GM12878 (cell line): ENCODE measurements around the gene SPATA22. TPM values are rescaled to one million over a fixed set of nuclear protein-coding genes. Genes with fewer than 3 reads are reported as not detected.
A peak's percentile ranks its signal among the peaks of the same experiment; 100 is the strongest.

Source experiments
- ATAC-seq: fragments of 200-7000 bp; cut with Tn5 transposase; 3 replicates; pipeline ENCODE4 v1.9.1; 2020; ENCODE audit warnings: mild to moderate bottlenecking, moderate library complexity
- BruUV-seq: library from RNA; stranded (reverse); fragments of 400-500 nt; replicated peaks from 2 replicates; lab custom pipeline; 2021; lab: Mats Ljungman, UMichigan
- CTCF ChIA-PET: fragments of 300-600 bp; sonication (Branson Sonifier 250); formaldehyde crosslinking; extraction: SDS; loops from one replicate; lab custom pipeline; 2021; ENCODE audit warnings: inconsistent platforms; lab: Yijun Ruan, JAX
- POLR2A ChIA-PET: fragments of 350-600 bp; formaldehyde crosslinking; extraction: SDS; loops from one replicate; lab custom pipeline; 2021; ENCODE audit warnings: inconsistent platforms; lab: Charles Lee
- RAD21 ChIA-PET: fragments of 300-600 bp; sonication (Branson Sonifier 250); formaldehyde crosslinking; loops from one replicate; lab custom pipeline; 2023; ENCODE audit warnings: antibody characterized with exemption; ENCODE audit not compliant: unreplicated experiment; lab: Charles Lee
- SMC1A ChIA-PET: fragments of 300-600 bp; sonication (Branson Sonifier 250); formaldehyde crosslinking; loops from one replicate; lab custom pipeline; 2023; ENCODE audit not compliant: unreplicated experiment, uncharacterized antibody; lab: Charles Lee
- DNase-seq: peaks from one replicate; pipeline ENCODE4 v3.0.0-alpha.2; 2011; ENCODE audit warnings: low read depth, low spot score
- FAIRE-seq: peaks from 3 replicates; lab custom pipeline; 2011; peaks lifted over from hg19 to GRCh38; lab: Jason Lieb, UNC
- H2AFZ ChIP-seq: 2 replicates; pipeline ENCODE4 v1.6.0; 2011; ENCODE audit warnings: low read depth, low read length, control low read depth; ENCODE audit not compliant: control insufficient read depth
- H3K27ac ChIP-seq: 2 replicates; pipeline ENCODE4 v1.5.1; 2011; ENCODE audit warnings: control low read depth; ENCODE audit not compliant: control insufficient read depth, insufficient read depth
- H3K27me3 ChIP-seq, 2 experiments: replicated peaks in 1 of 2; 2 replicates each; pipeline versions ENCODE4 v1.6.0 to v1.6.1; 2011; ENCODE audit warnings: low read length in 1 of 2; ENCODE audit not compliant: control insufficient read depth in 2 of 2, insufficient read depth in 2 of 2
- H3K36me3 ChIP-seq, 2 experiments: 2 replicates each; pipeline ENCODE4 v1.5.1; 2011; ENCODE audit warnings: low read length in 1 of 2; ENCODE audit not compliant: control insufficient read depth in 2 of 2, insufficient read depth in 2 of 2
- H3K4me1 ChIP-seq: 2 replicates; pipeline ENCODE4 v1.6.1; 2011; ENCODE audit warnings: mild to moderate bottlenecking, low read length, moderate library complexity, mixed read lengths; ENCODE audit not compliant: control insufficient read depth, insufficient read depth
- H3K4me2 ChIP-seq: 2 replicates; pipeline ENCODE4 v1.6.0; 2011; ENCODE audit warnings: control low read depth; ENCODE audit not compliant: control insufficient read depth, insufficient read depth
- H3K4me3 ChIP-seq: fragments of 200-600 bp; sonication (generic); 2 replicates; pipeline ENCODE4 v1.5.1; 2016
- H3K79me2 ChIP-seq: 2 replicates; pipeline ENCODE4 v1.6.0; 2011; ENCODE audit warnings: low read length; ENCODE audit not compliant: control insufficient read depth, insufficient read depth
- H3K9ac ChIP-seq: 2 replicates; pipeline ENCODE4 v1.8.0; 2011; ENCODE audit warnings: low read length, control low read depth, mixed read lengths; ENCODE audit not compliant: control insufficient read depth, insufficient read depth
- H3K9me3 ChIP-seq: replicated peaks from 3 replicates; pipeline ENCODE4 v1.5.1; 2011; ENCODE audit warnings: mild to moderate bottlenecking, low read length; ENCODE audit not compliant: control insufficient read depth, insufficient read depth
- H4K20me1 ChIP-seq: 2 replicates; pipeline ENCODE4 v1.6.0; 2011; ENCODE audit not compliant: control insufficient read depth, insufficient read depth
- BRCA1 ChIP-seq: IDR thresholded peaks from 2 replicates; pipeline ENCODE4 v1.6.1; 2011; ENCODE audit warnings: low read depth, low read length, improper control_type of control experiment
- CREM ChIP-seq: IDR thresholded peaks from 2 replicates; pipeline ENCODE4 v1.6.1; 2014; ENCODE audit warnings: antibody characterized with exemption, low read depth
- DPF2 ChIP-seq: fragments of 450-650 bp; IDR thresholded peaks from 2 replicates; pipeline ENCODE4 v1.6.1; 2017; ENCODE audit warnings: mild to moderate bottlenecking
- HCFC1 ChIP-seq: fragments of 150-350 bp; IDR thresholded peaks from 2 replicates; pipeline ENCODE4 v1.6.1; 2014; ENCODE audit warnings: low read length
- MTA2 ChIP-seq: fragments of 450-650 bp; IDR thresholded peaks from 2 replicates; pipeline ENCODE4 v1.6.1; 2016; ENCODE audit warnings: low read depth, mild to moderate bottlenecking, moderate library complexity
- NBN ChIP-seq: fragments of 450-650 bp; IDR thresholded peaks from 2 replicates; pipeline ENCODE4 v1.6.1; 2016
- SIN3A ChIP-seq: IDR thresholded peaks from 2 replicates; pipeline ENCODE4 v1.6.1; 2012; ENCODE audit warnings: low read depth, low read length, improper control_type of control experiment
- TBL1XR1 ChIP-seq: IDR thresholded peaks from 2 replicates; pipeline ENCODE4 v1.6.1; 2012; ENCODE audit warnings: low read depth, low read length, improper control_type of control experiment
- TCF12 ChIP-seq: IDR thresholded peaks from 2 replicates; pipeline ENCODE4 v1.6.1; 2011; ENCODE audit warnings: low read depth, mild to moderate bottlenecking, low read length
- TCF7 ChIP-seq: IDR thresholded peaks from 2 replicates; pipeline ENCODE4 v1.6.1; 2014; ENCODE audit warnings: antibody characterized with exemption, borderline replicate concordance
- YBX1 ChIP-seq: fragments of 450-650 bp; IDR thresholded peaks from 2 replicates; pipeline ENCODE4 v1.6.1; 2016; ENCODE audit warnings: antibody characterized with exemption
- YY1 ChIP-seq: IDR thresholded peaks from 2 replicates; pipeline ENCODE4 v1.6.1; 2011; ENCODE audit warnings: low read depth, mild to moderate bottlenecking, low read length
- WGBS: methylation state at CpG from one replicate; pipeline ENCODE4 v1.1.6; 2016; ENCODE audit warnings: low lambda C conversion rate; ENCODE audit not compliant: insufficient replicate concordance, insufficient coverage; ENCODE audit errors: missing lambda C conversion rate; 5-methylcytosine and 5-hydroxymethylcytosine counted together
- in situ Hi-C: fragments of 300-500 bp; cut with MboI; formaldehyde crosslinking; loops from 9 replicates; pipeline ENCODE4 v1.14.3; 2018; ENCODE audit warnings: mixed read lengths
- intact Hi-C: fragments of 100-400 bp; cut with micrococcal nuclease; formaldehyde crosslinking; loops from one replicate; pipeline ENCODE4 v1.14.2; 2022; ENCODE audit not compliant: unreplicated experiment
- polyA plus RNA-seq, 11 experiments: library from polyadenylated mRNA; depleted of rRNA in 4 of 11; unstranded in 6 of 11; stranded (reverse) in 5 of 11; fragments of >200 nt; fragmentation: Nextera tagmentation in 4 of 11; fragmentation: Illumina TruSeq in 1 of 11; extraction: Ambion mirVana in 4 of 11; extraction: Trizol in 1 of 11; gene quantifications; 1 replicate in 1 of 11; 2 replicates in 10 of 11; pipeline versions ENCODE4 v1.2.1 to v1.2.3, GENCODE V29; 2011 to 2016; ENCODE audit warnings: inconsistent platforms in 2 of 11, missing spikeins in 2 of 11, low read depth in 1 of 11
- total RNA-seq, 4 experiments: library from RNA; depleted of rRNA in 3 of 4; stranded (reverse); fragments of >200 nt in 3 of 4; fragmentation: Illumina TruSeq in 1 of 4; extraction: Trizol in 1 of 4; gene quantifications; 2 replicates each; pipeline versions ENCODE4 v1.2.1 to v1.2.3, GENCODE V29; 2013 to 2021
- TF ChIP-seq, protein P1 (sequence below): IDR thresholded peaks from 2 replicates; pipeline ENCODE4 v1.6.1; 2011; ENCODE audit warnings: borderline replicate concordance, low read depth, mild to moderate bottlenecking, moderate library complexity, low read length; ENCODE audit not compliant: insufficient read depth, poor library complexity, severe bottlenecking
- TF ChIP-seq, protein P2 (sequence below): fragments of 450-650 bp; formaldehyde crosslinking; IDR thresholded peaks from 2 replicates; pipeline ENCODE4 v1.4.0; 2022; ENCODE audit warnings: mild to moderate bottlenecking, moderate library complexity
- TF ChIP-seq, protein P3 (sequence below): IDR thresholded peaks from 2 replicates; pipeline ENCODE4 v1.6.1; 2011; ENCODE audit warnings: borderline replicate concordance, low read depth, mild to moderate bottlenecking, moderate library complexity, mixed read lengths, low read length; ENCODE audit not compliant: insufficient read depth; ENCODE audit errors: extremely low read length

SPATA22 gene
- total and polyA plus RNA-seq, 10 of the 15 experiments (the other 5 are each of a cell fraction or from before 2014, with no cell fraction given), result not detected

DNA sequence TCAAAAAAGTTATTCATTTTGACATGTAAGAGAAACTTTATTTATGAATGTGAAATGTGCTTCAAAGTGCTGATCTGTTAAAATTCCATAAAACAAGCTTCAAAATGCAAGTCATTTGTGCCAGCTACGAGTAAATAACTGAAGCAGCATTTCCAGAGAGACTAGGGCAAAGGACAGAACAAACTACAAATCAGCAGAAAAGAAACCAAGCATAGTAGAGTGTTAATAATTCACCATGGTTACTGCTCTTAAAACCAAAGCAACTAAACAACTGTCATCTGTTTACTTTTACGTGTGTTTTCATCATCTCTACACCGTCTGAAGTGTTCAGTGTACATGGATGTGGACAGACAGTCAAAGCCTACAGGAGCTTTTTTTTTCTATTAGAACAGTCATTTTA lies 2.6 kb upstream of the SPATA22 start:
- no peak overlapping the region for H3K9ac ChIP-seq
- no peak for FAIRE-seq

More for the DNA sequence above, 2.6 kb upstream of the SPATA22 start:
- ChIA-PET SMC1A (no interaction called here), POLR2A (no interaction called here), CTCF (no interaction called here), RAD21 (no interaction called here)
- in situ Hi-C loops (no loop called here), intact Hi-C loops (no loop called here)
- Histone ChIP-seq H3K36me3 (no peaks in the 10 kb centered on the region), H3K4me3 (no peak overlapping the region), H3K79me2 (no peaks in the 10 kb centered on the region), H3K4me1 (no peaks in the 10 kb centered on the region), H3K27ac (no peak overlapping the region), H2AFZ (no peak overlapping the region), H3K4me2 (no peak overlapping the region), H3K27me3 (no peaks in the 10 kb centered on the region), H3K9me3 (no peaks in the 10 kb centered on the region), H4K20me1 (no peaks in the 10 kb centered on the region)
- DNase-seq, result no peak
- TF ChIP-seq NBN (no peak), SIN3A (no peak), BRCA1 (no peak), MTA2 (no peak), YBX1 (no peak), TCF12 (no peak), HCFC1 (no peak), CREM (no peak), DPF2 (no peak), TBL1XR1 (no peak), YY1 (no peak), TCF7 (no peak)
- TF ChIP-seq, protein P1, sequence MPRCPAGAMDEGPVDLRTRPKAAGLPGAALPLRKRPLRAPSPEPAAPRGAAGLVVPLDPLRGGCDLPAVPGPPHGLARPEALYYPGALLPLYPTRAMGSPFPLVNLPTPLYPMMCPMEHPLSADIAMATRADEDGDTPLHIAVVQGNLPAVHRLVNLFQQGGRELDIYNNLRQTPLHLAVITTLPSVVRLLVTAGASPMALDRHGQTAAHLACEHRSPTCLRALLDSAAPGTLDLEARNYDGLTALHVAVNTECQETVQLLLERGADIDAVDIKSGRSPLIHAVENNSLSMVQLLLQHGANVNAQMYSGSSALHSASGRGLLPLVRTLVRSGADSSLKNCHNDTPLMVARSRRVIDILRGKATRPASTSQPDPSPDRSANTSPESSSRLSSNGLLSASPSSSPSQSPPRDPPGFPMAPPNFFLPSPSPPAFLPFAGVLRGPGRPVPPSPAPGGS, result no peak
- TF ChIP-seq, protein P2, sequence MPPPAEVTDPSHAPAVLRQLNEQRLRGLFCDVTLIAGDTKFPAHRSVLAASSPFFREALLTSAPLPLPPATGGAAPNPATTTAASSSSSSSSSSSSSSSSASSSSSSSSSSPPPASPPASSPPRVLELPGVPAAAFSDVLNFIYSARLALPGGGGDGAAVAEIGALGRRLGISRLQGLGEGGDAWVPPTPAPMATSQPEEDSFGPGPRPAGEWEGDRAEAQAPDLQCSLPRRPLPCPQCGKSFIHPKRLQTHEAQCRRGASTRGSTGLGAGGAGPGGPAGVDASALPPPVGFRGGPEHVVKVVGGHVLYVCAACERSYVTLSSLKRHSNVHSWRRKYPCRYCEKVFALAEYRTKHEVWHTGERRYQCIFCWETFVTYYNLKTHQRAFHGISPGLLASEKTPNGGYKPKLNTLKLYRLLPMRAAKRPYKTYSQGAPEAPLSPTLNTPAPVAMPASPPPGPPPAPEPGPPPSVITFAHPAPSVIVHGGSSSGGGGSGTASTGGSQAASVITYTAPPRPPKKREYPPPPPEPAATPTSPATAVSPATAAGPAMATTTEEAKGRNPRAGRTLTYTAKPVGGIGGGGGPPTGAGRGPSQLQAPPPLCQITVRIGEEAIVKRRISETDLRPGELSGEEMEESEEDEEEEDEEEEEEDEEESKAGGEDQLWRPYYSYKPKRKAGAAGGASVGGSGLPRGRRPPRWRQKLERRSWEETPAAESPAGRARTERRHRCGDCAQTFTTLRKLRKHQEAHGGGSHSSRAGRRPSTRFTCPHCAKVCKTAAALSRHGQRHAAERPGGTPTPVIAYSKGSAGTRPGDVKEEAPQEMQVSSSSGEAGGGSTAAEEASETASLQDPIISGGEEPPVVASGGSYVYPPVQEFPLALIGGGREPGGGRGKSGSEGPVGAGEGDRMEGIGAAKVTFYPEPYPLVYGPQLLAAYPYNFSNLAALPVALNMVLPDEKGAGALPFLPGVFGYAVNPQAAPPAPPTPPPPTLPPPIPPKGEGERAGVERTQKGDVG (CRISPR knock-in tag), result no peak
- TF ChIP-seq, protein P3, sequence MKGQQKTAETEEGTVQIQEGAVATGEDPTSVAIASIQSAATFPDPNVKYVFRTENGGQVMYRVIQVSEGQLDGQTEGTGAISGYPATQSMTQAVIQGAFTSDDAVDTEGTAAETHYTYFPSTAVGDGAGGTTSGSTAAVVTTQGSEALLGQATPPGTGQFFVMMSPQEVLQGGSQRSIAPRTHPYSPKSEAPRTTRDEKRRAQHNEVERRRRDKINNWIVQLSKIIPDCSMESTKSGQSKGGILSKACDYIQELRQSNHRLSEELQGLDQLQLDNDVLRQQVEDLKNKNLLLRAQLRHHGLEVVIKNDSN, result no peak
- WGBS, result 13% methylated on average over 3 of the region's 3 CpGs
- BruUV-seq, result no TSS peak
- peak; percentile 50 for ATAC-seq
